Brain microvascular endothelial cell (primary cell): Measurements from ENCODE around the gene TMEM150C.

Experiments
- DNase-seq: peaks from one replicate; pipeline ENCODE4 v3.0.0-alpha.2; 2020
- H3K27ac ChIP-seq: fragments of 250-450 bp; sonication (Bioruptor Pico); 2 replicates; pipeline ENCODE4 v1.5.1; 2020; ENCODE audit warnings: mild to moderate bottlenecking, moderate library complexity
- H3K27me3 ChIP-seq: fragments of 250-450 bp; sonication (Bioruptor Pico); replicated peaks from 2 replicates; pipeline ENCODE4 v1.5.1; 2020; ENCODE audit warnings: mild to moderate bottlenecking
- H3K36me3 ChIP-seq: fragments of 250-450 bp; sonication (Bioruptor Pico); replicated peaks from 2 replicates; pipeline ENCODE4 v1.5.1; 2020; ENCODE audit warnings: mild to moderate bottlenecking
- H3K4me3 ChIP-seq: 2 replicates; pipeline ENCODE4 v1.5.1; 2011; ENCODE audit warnings: low read depth, mild to moderate bottlenecking, control low read depth, low read length, moderate library complexity
- in situ Hi-C: cut with HindIII; loops from 2 replicates; pipeline ENCODE4 v1.10.0; 2017; ENCODE audit warnings: low sequenced_read_pairs, low pct_ligation_motif_present
- TF ChIP-seq, protein P1 (sequence below): IDR thresholded peaks from 2 replicates; pipeline ENCODE4 v1.5.1; 2011; ENCODE audit warnings: low read depth, mild to moderate bottlenecking, moderate library complexity, low read length, control low read depth, inconsistent platforms; ENCODE audit errors: missing control alignments

Gene TMEM150C

DNA sequence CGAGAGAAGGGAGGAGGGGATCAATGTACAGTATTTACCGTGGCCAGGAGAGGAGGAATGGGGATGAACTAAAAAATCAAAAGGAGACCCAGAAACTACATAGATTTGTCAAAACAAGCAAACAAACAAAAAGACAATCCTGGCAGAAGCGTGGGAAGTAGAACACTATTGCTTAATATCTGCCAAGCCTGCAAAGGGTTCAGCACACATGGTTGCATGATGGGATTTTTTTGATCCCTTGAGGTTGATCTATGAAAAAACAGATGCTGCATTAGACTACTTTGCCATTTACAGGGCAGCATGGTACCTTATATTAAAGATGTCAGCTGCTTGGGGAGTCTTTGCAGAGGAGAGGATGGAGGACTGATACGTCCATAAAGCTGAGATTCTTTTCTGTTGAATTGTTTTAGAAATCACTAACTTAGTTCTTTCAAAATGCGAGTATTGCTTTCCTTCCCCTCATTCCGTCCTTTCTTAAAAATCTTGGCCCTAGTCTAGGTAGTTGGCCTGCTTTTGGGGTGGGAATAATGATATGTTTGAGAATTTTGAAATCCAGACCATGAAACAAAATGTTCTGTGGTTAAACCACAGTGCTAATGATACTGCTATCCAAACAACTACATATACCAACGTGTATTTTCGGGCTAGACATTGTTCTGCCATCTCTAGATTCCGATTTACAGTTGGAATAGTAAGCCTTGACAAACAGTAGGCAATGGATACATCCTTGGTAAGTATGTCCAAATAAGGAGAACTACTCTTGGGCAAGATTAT, 39.6 kb upstream of the TMEM150C start:
- TF ChIP-seq, protein P1, sequence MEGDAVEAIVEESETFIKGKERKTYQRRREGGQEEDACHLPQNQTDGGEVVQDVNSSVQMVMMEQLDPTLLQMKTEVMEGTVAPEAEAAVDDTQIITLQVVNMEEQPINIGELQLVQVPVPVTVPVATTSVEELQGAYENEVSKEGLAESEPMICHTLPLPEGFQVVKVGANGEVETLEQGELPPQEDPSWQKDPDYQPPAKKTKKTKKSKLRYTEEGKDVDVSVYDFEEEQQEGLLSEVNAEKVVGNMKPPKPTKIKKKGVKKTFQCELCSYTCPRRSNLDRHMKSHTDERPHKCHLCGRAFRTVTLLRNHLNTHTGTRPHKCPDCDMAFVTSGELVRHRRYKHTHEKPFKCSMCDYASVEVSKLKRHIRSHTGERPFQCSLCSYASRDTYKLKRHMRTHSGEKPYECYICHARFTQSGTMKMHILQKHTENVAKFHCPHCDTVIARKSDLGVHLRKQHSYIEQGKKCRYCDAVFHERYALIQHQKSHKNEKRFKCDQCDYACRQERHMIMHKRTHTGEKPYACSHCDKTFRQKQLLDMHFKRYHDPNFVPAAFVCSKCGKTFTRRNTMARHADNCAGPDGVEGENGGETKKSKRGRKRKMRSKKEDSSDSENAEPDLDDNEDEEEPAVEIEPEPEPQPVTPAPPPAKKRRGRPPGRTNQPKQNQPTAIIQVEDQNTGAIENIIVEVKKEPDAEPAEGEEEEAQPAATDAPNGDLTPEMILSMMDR: no peak
- no peaks in the 10 kb centered on the region for H3K27me3 ChIP-seq
- H3K4me3 ChIP-seq: no peak overlapping the region
- H3K27ac ChIP-seq: no peak overlapping the region
- DNase-seq: no peak
- no peaks in the 10 kb centered on the region for H3K36me3 ChIP-seq
- in situ Hi-C loops: no loop called here

DNA sequence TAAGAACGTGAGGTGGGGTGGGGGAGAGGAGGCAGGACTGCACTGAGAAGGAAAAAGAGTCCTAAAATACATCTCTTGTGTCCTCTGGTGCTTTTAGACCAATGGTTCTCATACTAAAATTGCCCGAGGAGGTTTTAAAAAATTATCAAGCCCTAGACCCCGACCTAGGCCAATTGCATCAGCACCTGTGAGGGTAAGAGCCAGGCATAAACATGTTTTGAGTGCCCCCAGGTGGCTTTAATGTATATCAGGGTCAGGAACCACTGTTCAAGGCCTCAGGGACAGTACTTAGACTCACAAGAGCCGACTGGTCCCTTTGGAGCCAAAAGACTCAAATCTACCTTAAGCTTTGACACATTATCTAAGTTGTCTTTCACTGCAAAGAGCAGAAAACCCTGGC, 37.5 kb upstream of the TMEM150C start:
- TF ChIP-seq, protein P1: no peak
- no peak overlapping the region for H3K4me3 ChIP-seq
- H3K36me3 ChIP-seq: no peaks in the 10 kb centered on the region
- peaks cover 3% of the 10 kb centered on the region for H3K27me3 ChIP-seq
- H3K27ac ChIP-seq: no peak overlapping the region
- DNase-seq: no peak
- in situ Hi-C loops: no loop called here

DNA sequence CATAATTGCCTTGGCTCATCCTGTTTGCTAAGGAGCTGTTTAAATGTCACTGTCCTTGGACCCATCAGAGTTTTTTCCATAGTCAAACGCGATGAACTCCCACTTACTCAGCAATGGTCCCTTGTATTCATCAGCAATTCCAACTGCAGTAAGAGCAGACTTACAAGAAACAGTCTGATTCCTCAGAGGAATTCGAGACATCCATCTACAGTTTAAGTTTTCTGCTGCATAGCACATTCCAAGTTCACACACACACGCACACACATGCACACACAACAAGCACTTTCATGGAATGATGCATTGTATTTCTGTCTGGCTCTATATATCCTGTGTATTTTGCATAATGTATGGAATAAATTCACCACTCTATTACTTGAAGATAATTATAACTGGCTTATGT, 32.7 kb upstream of the TMEM150C start:
- in situ Hi-C loops: no loop called here

DNA sequence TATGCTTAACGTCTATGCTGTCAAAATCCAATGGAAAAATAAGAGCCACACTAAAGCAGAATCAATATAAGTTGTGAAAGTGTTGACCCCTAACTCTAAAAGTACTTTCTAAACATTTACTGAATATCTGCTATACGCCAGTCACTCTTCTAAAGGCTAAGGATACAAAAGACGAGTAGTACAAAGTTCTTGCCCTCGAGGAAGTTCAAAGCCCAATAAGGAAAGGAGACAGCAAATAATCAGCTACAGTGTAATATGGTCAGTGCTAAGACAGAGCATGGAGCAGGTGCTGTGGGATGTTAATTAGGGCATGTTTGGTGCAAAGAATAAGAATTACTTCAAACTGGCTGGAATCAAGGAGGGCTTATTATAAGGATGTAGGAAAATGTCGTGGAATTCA, 31.6 kb upstream of the TMEM150C start:
- no peak overlapping the region for H3K4me3 ChIP-seq
- in situ Hi-C loops: no loop called here
- peaks cover 14% of the 10 kb centered on the region for H3K27me3 ChIP-seq
- no peaks in the 10 kb centered on the region for H3K36me3 ChIP-seq
- H3K27ac ChIP-seq: no peak overlapping the region
- DNase-seq: no peak
- TF ChIP-seq, protein P1: no peak

More for the DNA sequence above, 32.7 kb upstream of the TMEM150C start:
- Histone ChIP-seq H3K27ac (no peak overlapping the region), H3K36me3 (no peaks in the 10 kb centered on the region), H3K27me3 (peaks cover 14% of the 10 kb centered on the region), H3K4me3 (no peak overlapping the region)
- TF ChIP-seq, protein P1: no peak
- DNase-seq: no peak

DNA sequence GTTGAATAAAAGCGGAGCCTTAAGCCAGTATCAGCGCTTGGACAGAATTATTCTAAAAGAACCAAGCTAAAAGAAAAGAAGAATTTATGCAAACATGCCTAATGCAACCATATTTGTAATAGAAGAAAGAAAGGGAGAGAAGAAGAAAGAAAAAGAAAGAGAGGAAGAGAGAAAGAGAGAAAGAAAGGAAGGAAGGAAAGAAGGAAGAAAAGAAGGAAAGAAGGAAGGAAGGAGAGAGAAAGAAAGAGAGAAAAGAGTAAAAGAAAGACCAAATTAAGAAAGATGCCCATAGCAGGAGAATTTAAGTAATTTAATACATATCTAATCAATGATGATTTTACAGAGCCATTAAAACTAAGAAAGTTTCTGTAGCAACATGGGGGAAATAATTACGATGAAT, 30.9 kb upstream of the TMEM150C start:
- H3K27ac ChIP-seq: no peak overlapping the region
- DNase-seq: no peak
- peaks cover 14% of the 10 kb centered on the region for H3K27me3 ChIP-seq
- TF ChIP-seq, protein P1: no peak
- in situ Hi-C loops: no loop called here
- H3K4me3 ChIP-seq: no peak overlapping the region
- H3K36me3 ChIP-seq: no peaks in the 10 kb centered on the region

DNA sequence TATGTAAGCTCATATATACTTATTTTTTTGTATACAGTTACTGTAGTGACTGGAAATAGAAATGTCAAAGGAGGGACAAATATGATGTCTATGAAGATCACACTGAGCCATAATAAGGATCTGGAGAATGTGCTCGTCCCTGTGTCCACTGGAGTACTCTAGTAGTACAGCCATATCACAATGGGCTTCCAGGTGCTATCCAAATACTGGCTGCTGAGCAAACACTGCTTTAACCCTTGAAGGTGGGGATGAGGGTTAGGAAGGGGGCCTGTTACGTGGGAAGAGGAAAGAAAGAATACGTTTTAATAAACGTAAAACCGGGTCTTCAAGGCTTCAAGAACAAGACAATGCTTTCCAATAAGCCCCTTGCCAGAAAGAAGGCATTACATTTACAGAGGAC, 29.8 kb upstream of the TMEM150C start:
- DNase-seq: no peak
- TF ChIP-seq, protein P1: no peak
- in situ Hi-C loops: no loop called here
- no peak overlapping the region for H3K27ac ChIP-seq
- H3K4me3 ChIP-seq: no peak overlapping the region
- H3K36me3 ChIP-seq: no peaks in the 10 kb centered on the region
- H3K27me3 ChIP-seq: peaks cover 14% of the 10 kb centered on the region
